HG03039 (cell line): Measurements from ENCODE around the gene OOSP4A.
"Not testable (repeated sequence)": the region's sequence is repeated elsewhere in the genome, so short reads cannot be mapped to it uniquely, and the experiment has no call there.

ENCODE experiments used
- ATAC-seq: cut with Tn5 transposase; IDR thresholded peaks from one replicate; pipeline ENCODE4 v1.9.1; 2021; ENCODE audit warnings: mild to moderate bottlenecking, moderate library complexity; ENCODE audit not compliant: unreplicated experiment

OOSP4A gene

DNA sequence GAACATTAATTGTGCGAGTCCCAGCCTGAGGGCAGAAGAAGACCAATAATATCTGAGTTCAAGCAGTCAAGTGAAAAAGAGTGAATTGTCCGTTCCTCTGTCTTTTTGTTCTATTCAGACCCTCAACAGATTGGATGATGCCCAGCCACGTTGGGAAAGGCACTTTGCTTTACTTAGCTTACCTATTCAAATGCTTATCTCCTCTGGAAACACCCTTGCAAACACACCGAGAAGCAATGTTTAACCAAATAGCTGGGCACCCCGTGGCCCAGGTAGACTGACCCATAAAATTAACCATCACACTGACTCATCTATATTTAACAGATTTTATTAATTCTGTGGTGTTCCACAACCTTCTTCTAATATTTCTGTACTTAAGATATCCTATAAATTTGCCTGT, 9.3 kb downstream of the OOSP4A start:
- no peak for ATAC-seq

DNA sequence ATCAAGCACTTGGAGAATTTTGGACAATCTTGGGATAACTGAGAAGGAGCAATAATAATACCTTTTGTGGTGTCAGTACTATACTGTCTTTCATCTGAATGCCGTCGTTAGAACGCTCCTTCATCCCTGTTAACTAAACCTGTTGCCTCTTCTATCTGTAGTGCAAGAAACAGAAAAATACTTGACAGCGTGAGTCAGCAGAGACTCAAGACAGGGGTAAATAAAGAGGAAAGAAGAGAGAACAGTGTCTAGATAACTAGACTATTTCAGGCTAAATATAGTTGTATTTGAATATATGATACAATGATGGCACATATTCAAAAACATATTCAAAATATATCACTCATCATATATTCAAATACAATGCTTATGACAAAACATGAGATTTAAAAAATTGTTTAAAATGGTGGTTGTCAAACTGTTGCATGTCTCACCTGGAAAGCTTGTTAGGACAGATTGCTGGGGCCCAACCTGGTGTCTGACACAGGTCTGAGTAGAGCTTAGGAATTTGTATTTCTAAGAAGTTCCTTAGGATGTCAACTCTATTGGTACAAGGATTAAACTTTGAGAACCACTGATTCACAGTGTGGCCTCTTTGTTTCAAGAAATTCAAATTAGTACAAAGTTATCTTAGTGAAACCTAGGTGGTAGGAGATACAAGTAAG, 17.4 kb downstream of the OOSP4A start:
- no peak for ATAC-seq

DNA sequence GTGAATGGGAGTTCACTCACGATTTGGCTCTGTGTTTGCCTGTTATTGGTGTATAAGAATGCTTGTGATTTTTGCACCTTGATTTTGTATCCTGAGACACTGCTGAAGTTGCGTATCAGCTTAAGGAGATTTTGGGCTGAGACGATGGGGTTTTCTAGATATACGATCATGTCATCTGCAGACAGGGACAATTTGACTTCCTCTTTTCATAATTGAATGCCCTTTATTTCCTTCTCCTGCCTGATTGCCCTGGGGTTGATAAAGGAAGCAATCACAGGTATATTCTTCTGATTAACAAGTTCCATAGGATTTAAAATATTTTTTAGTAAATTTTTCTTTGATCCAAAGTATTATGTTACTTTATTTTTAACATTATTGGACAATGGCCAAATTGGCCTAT, 18.2 kb downstream of the OOSP4A start:
- not testable (repeated sequence) for ATAC-seq

DNA sequence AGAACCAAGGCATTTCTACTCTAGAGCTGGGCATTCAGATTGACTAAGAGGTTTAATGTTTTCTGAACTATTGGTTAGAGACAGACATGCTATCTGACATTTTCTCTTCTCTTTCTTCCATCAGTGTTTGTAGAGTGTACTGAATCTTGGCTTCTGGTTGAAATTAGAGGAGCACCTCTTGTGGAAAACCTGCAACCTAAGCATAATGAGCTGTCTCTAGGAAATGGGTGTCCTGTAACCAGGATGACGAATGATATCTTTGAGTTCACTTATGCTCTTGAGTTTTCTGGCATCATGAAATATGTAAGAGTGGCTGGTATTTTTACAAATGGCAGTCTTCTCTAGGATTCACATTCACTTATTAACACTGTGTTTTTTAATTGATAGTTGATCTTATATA, 19.4 kb downstream of the OOSP4A start:
- ATAC-seq: no peak

DNA sequence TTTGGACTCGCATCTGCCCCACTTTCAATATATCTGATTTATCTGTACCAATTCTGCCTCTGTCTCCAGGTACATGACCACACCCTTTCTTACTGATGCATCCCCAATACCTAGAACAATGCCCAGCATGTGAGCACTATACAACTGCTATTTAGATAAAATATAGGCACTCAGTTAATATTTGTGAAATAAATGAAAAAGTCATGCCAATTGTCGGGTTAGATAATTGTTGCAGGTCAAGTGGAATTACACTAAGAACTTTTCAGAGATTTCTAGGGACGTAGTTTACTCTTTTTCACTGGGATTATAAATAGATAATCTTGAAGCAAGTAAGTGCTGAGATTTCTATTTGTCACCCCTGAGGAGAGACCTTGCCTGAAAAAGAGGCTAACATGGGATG, 20.5 kb downstream of the OOSP4A start:
- no peak for ATAC-seq

DNA sequence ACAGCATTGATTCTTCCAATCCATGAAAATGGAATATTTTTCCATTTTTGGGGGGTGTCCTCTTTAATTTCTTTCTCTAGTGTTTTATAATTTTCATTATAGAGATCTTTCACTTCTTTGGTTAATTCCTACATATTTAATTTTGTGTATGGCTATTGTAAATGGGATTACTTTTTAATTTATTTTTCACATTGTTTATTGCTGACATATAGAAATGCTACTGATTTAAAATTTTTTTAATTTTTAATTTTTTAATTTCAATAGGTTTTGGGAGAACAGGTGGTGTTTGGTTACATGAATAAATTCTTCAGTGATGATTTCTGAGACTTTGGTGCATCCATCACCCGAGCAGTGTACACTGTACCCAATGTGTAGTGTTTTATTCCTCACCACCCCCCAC, 26.6 kb downstream of the OOSP4A start:
- ATAC-seq: no peak

DNA sequence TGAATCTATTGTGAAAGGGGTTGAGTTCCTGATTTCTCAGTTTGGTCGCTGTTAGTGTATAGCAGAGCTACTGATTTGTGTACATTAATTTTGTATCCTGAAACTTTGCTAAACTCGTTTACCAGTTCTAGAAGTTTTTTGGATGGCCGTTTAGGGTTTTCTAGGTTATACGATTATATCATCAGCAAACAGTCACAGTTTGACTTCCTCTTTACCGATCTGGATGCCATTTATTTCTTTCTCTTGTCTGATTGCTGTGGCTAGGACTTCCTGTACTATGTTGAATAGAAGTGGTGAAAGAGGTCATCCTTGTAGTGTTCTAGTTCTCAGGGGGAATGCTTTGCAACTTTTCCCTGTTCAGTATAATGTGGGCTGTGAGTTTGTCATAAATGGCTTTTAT, 28.6 kb downstream of the OOSP4A start:
- ATAC-seq: no peak

DNA sequence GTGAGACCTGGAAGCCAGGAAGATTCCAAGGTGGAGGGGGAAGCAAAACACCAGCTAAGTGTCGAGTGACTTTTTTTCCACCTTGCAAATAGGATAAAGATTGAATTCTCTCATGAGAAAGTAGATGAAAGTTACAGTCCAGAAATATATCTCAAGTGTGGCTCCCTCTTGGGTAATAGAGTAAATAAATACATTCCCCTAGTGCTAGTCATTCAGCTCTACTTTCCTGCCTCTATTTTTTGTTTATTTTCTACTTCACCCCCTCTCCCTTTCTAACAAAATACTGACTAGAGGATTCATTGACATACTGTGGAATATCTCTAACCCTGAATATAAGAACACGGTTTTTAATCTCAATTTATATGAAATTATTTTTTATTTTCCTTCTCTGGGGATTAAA, 34.0 kb downstream of the OOSP4A start:
- ATAC-seq: no peak

DNA sequence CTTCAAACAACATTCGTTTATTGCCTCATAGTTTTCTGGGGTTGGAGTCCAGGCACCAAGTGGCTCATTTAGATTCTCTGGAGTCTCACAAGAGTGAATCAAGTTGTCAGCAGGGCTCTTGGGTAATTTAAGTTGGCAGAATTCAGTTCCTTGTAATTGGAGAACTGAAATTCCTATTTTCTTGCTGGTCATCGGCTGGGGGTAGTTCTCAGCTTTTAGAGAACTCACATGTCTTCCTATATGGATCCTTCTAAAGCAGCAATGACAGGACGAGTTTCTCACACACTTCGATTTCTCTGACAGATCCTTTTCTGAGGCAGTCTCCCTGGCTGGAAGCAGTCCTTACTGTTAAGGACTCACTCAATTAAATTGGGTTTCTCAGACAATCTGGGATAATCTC, 35.9 kb downstream of the OOSP4A start:
- no peak for ATAC-seq

DNA sequence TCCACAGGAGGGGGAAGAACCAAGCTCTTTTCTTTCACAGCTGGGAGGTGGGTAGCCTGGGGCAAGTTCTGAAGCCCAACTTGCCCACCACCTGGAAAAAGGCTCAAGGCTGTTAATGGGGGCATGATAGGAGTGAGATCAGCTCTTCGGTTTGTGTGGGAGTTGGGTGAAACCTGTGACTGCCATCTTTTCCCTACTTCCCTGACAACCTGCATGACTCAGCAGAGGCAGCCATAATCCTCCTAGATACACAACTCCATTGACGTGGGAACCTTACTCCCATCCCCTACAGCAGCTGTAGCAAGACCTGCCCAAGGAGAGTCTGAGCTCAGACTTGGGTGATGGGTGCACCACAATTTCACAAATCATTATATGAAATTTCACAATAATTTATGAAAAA, 39.9 kb downstream of the OOSP4A start:
- ATAC-seq: no peak

DNA sequence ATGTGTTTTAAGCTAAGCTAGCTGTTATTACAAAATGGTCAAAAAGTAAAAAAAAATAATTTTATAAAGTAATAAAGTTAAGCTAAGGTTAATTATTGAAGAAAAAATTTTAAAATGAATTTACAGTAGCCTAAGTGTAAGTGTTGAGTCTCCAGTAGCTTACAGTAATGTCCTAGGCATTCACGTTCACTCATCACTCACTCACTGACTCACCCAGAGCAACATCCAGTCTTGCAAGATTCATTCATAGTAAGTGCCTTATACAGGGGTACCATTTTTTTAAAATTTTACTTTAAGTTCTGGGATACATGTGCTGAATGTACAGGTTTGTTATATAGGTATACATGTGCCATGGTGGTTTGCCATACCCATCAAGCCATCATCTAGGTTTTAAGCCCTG, 41.5 kb downstream of the OOSP4A start:
- ATAC-seq: no peak

DNA sequence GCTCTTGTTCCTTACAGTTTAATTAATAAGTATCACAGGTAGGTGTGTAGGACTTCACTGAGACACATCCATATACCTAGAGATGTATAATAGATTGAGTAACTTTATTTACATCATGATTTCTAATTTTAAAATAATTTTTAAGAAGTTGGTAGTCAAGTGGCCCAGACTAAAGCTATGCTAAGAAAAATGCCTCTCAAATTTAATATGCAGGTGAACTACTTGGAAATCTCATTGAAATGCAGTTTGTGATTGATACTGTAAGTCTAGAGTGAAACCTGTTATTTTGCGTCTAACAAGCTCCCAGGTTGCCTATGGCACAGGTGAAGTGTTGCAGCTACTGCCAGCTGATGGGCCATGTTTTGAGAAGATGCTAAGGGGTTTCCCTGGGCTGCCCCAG, 53.0 kb downstream of the OOSP4A start, which contains the start of gene OOSP4B:
OOSP4B (plus strand) TSS at position 301 of the 400 bp plus-strand sequence.
- ATAC-seq: no peak

DNA sequence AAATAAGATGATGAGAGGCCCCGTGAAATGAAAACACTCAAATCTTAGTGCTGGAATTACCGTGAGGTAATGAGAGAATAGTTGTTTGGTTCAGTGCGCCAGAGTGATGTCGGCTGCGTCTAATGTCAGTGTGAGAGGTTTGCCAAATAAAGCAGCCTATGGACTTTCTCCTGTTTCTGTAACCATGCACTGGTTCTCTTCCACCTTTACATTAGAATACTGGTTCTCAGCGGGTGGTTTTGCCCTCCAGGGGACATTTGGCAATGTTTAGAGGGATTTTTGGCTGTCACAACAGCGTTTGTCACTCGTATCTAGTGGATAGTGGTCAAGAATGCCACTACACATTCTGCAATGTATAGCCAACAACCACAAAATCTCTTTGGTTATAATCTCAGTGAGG, 54.2 kb downstream of the OOSP4A start:
- no peak for ATAC-seq
